ENCODE results near the gene POR.

The POR gene

GRCh38 chr7:75980430-75981202, 65.7 kb downstream of the POR start:
- DNase-seq: no peak

DNA sequence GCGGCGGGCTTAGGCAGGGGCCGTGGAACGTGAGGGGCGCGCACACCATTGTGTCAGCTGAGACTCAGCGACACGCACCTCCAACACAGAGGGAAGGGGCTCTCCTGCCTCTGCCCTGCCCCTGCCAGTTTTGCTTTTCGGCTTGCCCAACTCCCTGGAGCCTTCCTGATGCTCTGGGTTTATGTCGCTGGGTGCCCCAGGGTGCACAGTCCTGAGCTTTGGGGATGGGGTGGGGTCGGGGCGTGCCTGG, 66.2 kb downstream of the POR start:
- DNase-seq: no peak

GRCh38 chr7:75981453-75982305, 66.7 kb downstream of the POR start:
- no peak for DNase-seq

DNA sequence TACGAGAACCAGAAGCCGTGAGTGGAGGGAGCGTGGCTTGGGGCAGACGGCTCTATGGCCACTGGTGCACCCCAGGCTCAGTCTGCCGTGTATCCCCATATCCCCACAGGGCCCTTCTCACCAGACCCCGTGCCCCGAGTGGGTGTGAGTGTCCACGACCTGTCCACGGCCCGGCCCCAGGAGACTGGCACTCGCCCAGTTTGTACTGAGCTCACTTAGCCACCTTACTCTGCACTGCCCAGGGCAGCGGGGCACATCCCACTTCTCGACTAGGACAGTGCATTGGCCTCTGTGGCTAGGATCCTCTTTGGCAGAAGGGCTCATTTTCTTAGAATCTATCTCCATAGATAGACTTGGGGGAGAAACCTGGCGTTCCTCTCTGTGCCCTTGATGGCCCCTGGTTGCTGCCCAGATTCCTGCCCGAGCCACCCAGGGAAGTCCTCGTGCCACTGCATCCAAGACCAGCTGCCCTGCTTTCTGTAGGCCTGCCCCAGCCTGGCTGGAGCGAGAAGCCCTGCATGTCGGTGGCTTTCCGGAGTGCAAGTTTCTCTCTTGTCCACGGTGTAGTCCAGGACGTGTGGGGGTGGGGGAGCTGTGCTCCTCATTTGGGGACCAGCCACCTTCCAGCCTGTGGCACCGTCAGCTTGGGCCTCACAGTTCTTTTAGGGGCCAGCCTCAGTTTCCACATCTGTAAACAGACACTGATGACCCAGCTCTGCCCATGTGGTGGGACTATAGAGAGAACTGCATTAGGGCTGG, 67.5 kb downstream of the POR start:
- DNase-seq: no peak

GRCh38 chr7:75983471-75984129, 68.6 kb downstream of the POR start:
- no peak for DNase-seq

- no peak for DNase-seq
Measured at GRCh38 chr7:75984130-75985008, 69.4 kb downstream of the POR start.

GRCh38 chr7:75985009-75985517, 70.1 kb downstream of the POR start:
- DNase-seq: no peak

- DNase-seq: no peak
Measured at GRCh38 chr7:75985518-75986146, 70.7 kb downstream of the POR start.

DNA sequence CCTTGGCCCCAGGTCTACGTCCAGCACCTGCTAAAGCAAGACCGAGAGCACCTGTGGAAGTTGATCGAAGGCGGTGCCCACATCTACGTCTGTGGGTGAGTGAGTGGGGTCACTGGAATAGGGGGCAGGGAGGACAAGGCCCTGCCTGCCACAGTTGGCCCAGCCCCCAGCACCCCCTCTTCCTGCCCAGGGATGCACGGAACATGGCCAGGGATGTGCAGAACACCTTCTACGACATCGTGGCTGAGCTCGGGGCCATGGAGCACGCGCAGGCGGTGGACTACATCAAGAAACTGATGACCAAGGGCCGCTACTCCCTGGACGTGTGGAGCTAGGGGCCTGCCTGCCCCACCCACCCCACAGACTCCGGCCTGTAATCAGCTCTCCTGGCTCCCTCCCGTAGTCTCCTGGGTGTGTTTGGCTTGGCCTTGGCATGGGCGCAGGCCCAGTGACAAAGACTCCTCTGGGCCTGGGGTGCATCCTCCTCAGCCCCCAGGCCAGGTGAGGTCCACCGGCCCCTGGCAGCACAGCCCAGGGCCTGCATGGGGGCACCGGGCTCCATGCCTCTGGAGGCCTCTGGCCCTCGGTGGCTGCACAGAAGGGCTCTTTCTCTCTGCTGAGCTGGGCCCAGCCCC, 71.3 kb downstream of the POR start:
- no peak for DNase-seq

GRCh38 chr7:75987026-75987804, 72.3 kb downstream of the POR start:
- no peak for DNase-seq

DNA sequence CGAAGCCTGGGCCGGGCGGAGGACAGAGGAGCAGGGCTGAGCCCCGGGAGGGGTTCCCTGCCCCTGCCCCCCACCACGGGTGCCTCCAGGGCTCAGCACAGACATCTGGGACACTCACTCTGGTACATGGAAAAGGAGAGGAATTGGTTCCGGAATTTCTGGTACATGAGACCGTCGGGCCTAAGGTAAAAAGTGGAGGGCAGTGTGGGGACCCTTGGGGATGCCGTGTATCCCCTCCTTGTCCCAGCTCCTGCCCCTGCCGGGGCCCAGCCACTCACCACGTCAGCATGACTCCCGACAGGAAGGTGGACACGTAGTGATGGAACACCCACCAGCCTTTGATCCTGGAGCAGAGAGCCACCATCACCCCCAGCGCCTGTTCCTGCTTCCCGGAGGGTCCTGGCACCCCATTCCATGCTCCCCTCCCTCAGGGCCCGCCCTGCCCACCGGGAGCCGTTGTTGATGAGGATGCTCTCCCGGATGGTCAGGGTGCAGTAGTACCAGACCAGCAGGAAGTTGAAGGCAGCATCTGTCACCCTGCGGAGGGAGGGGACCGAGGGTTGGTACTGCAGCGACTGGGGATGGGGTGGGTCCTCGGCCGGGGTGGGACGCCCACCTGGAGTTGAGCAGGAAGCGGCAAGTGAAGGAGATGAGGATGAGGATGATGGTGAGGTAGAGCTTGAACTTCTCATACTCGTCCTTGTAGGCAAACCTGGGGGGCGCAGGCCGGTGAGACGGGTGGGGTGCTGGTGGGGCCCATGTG, 73.0 kb downstream of the POR start:
- DNase-seq: no peak

DNA sequence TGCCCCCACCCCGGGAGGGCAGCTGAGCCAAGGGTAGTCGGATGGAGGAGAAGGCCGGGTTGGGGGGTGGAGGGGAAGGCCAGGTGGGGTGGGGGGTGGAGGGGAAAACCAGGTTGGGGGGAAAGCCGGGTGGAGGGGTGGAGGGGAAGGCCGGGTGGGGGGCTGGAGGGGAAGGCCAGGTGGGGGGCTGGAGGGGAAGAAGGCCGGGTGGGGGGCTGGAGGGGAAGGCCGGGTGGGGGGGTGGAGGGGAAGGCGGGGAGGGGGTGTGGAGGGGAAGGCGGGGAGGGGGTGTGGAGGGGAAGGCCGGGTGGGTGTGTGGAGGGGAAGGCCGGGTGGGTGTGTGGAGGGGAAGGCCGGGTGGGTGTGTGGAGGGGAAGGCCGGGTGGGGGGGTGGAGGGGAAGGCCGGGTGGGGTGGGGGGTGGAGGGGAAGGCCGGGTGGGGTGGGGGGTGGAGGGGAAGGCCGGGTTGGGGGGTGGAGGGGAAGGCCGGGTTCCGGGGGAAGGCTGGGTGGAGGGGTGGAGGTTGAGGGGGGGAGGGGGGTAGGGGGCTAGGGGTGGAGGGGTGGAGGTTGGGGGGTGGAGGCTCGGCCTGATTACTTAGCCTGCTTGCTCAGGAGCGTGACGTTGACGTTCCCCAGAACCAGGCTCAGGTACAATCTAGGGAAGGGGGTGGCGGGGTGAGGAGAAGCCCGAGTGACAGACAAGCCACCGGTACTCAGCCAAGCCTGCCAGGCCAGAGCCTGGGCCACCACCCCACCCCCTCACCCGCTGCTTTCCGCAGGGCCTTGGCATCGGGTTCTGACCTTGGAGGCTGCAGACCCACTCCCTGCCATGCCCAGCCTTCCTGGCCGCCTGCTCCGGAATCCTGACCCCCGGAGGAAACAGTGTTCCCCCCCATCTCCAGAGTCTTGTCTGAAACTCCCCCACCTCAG, 73.9 kb downstream of the POR start:
- no peak for DNase-seq

DNA sequence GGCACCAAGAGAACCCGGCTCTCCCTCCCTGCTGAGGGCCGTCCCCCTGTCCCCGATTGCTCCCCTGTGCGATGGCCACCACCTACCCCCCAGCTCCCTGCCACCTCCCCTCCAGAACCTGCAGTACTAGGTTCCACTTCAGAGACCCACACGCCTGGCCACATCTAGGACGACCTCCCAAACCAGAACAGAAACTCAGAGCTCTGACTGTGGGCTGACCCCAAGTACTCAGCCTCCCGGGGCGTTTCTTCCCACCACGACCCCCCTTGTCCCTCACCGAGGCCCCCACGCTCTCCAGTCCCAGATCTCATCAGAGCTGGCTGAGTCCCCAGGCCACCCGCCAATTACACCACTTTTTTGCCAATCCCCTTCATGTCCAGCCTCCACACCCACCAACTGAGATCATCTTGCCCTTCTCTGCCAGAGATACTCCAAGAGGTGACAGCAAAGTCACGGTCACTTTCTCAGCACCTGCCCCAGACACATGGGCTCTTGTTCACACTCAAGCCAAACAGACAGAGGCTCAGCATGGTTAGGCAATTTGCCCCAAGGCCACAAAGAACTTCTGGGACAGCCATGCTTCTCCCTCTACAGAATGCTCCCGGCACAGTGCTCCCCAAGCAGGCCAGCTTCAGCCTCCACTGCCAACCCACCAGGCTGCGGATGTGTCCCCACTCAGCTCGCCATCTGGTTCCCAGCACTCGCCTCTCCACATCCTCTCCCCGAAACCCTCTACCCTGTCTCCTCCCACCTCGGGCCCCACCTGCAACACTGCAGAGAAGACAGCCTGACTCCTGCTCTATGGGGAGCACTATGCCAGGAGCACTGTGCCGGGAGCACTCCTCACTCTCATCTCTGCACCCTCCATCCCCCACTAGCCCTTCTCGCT, 74.8 kb downstream of the POR start:
- DNase-seq: no peak

DNA sequence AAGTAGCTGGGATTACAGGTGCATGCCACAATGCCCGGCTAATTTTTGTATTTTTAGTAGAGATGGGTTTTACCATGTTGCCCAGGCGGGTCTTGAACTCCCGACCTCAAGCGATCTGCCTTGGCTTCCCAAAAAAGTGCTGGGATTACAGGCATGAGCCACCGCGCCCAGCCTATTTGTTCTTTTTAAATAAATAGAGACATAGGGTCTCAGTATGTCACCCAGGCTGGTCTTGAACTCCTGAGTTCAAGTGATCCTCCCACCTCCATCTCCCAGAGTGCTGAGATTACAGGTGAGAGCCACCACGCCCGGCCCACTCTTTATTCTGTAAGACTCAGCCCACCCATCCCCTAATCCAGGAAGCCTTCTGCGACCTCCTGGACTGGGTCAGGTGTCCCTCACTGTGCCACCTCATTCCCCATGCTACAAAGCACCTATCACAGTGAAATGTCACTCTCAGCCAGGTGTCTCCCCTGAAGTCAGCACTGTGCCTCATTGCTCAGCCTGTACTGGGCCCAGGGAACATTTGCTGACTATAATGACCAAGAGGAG, 76.7 kb downstream of the POR start:
- no peak for DNase-seq

DNA sequence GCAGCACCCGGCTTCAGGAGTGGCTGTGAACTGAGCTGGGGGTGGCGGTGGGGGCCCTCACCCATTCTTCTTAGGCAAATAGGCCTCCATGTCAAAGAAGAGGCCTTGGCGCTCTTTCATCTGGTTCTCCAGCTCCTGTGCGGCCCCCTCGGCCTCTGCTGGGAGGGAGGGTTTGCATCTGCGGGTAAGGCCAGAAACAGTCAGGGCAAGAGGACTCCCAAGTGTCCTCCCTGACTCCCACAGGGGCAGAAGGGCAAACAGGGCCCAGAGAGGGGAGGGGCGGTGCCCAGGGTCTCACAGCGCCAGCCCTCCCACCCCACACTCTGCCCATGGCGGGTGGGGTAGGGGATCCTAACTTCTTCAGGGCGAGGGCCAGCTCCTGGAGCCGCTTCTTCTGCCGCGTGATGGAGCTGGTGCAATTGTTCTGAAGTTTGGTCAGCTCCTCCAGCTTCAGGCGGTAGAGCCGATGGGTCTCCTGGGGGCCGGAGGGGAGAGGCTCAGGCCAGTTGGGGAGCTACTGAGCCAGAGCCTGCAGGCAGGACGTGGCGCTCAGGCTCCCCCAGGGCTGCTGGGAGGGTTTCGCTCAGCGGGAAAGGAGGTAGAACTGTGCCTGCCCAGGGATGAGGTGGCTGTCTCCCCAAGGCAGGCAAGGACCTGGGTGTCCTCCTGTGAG, 77.3 kb downstream of the POR start:
- no peak for DNase-seq

- no peak for DNase-seq
Measured at GRCh38 chr7:75993689-75994387, 78.9 kb downstream of the POR start.

All from activated CD4-positive, alpha-beta T cell treated with anti-CD3 and anti-CD28 coated beads, Interleukin-2, amount 50 U/mL, for 1 hour (primary cell).